Tibial nerve (tissue), 3 donors: ENCODE data around the gene B3GAT1.

Experiments used
- CTCF ChIP-seq, 5 experiments: fragments of 200-600 bp in 3 of 5; fragments of 450-650 bp in 2 of 5; sonication (generic) in 3 of 5; IDR thresholded peaks; one replicate each; pipeline ENCODE4 v1.5.1; 2016 to 2019; ENCODE audit warnings: antibody characterized with exemption in 5 of 5, mild to moderate bottlenecking in 3 of 5, moderate library complexity in 2 of 5
- POLR2A ChIP-seq, 2 donors: fragments of 450-650 bp; IDR thresholded peaks; one replicate each; pipeline ENCODE4 v1.6.1; 2017; ENCODE audit warnings: antibody characterized with exemption in 2 of 2, mild to moderate bottlenecking in 2 of 2, moderate library complexity in 2 of 2

- no peak for TF ChIP-seq CTCF (IDR thresholded peaks at IDR 0.05)
- TF ChIP-seq POLR2A (IDR thresholded peaks at IDR 0.05), result no peak
Observed at GRCh38 chr11:134413043-134413825, 1.2 kb upstream of the B3GAT1 start.
